ENCODE results near the gene RPS13.
"Not testable (repeated sequence)": the region's sequence is repeated elsewhere in the genome, so short reads cannot be mapped to it uniquely, and the experiment has no call there.

- not testable (repeated sequence) for TF ChIP-seq CTCF, POLR2A (IDR thresholded peaks at IDR 0.05)
These were observed 26.3 kb downstream of the RPS13 start for GRCh38 chr11:17051146-17051545.

All from lower leg skin (tissue), 3 donors.